OCI-LY3 (cell line): ENCODE measurements around the gene SMTN.
"Not testable (repeated sequence)": the region's sequence is repeated elsewhere in the genome, so short reads cannot be mapped to it uniquely, and the experiment has no call there.

ENCODE experiments used
- H2AFZ ChIP-seq: fragments of 200-600, 300-600 bp; shearing (Covaris generic); 2 replicates; pipeline ENCODE4 v1.6.0; 2014; ENCODE audit warnings: antibody characterized with exemption, low read depth, low read length
- H3K27ac ChIP-seq: fragments of 200-600, 300-600 bp; sonication (generic); 2 replicates; pipeline ENCODE4 v1.5.1; 2014; ENCODE audit warnings: mild to moderate bottlenecking, low read length, moderate library complexity, mixed read lengths
- H3K27me3 ChIP-seq: fragments of 200-600, 300-600 bp; sonication (generic); 2 replicates; pipeline ENCODE4 v1.6.1; 2014; ENCODE audit warnings: low read depth, low read length, mixed read lengths
- H3K36me3 ChIP-seq: fragments of 200-600, 300-600 bp; sonication (generic); replicated peaks from 2 replicates; pipeline ENCODE3; 2014; ENCODE audit warnings: low read depth, low read length, mixed read lengths
- H3K4me1 ChIP-seq: fragments of 300-600, 200-600 bp; sonication (generic); 2 replicates; pipeline ENCODE4 v1.6.1; 2014; ENCODE audit warnings: low read length, mixed read lengths
- H3K4me2 ChIP-seq: fragments of 200-600, 300-600 bp; sonication (generic); 2 replicates; pipeline ENCODE4 v1.6.1; 2014; ENCODE audit warnings: low read length, mixed read lengths
- H3K4me3 ChIP-seq: fragments of 300-600, 200-600 bp; sonication (generic); 2 replicates; pipeline ENCODE4 v1.5.1; 2014; ENCODE audit warnings: antibody characterized with exemption, mild to moderate bottlenecking, low read length, moderate library complexity
- H3K79me2 ChIP-seq: fragments of 300-600, 200-600 bp; shearing (Covaris generic); 2 replicates; pipeline ENCODE4 v1.6.1; 2014; ENCODE audit warnings: mild to moderate bottlenecking, low read length, mixed read lengths
- H3K9ac ChIP-seq: fragments of 300-600, 200-600 bp; shearing (Covaris generic); 2 replicates; pipeline ENCODE4 v1.6.0; 2014; ENCODE audit warnings: mild to moderate bottlenecking, low read length, moderate library complexity
- H3K9me3 ChIP-seq: fragments of 200-600, 300-600 bp; shearing (Covaris generic); 2 replicates; pipeline ENCODE4 v1.6.1; 2014; ENCODE audit warnings: low read length, mixed read lengths; ENCODE audit not compliant: insufficient read depth
- H4K20me1 ChIP-seq: fragments of 200-600, 300-600 bp; sonication (generic); 2 replicates; pipeline ENCODE4 v1.6.1; 2016; ENCODE audit warnings: low read length, mixed read lengths; ENCODE audit not compliant: insufficient read depth
- CTCF ChIP-seq: fragments of 200-600, 300-600 bp; sonication (generic); IDR thresholded peaks from 2 replicates; pipeline ENCODE4 v1.5.1; 2014; ENCODE audit warnings: antibody characterized with exemption, low read length, low read depth
- EZH2phosphoT487 ChIP-seq: fragments of 200-600 bp; shearing (Covaris generic); IDR thresholded peaks from 2 replicates; pipeline ENCODE4 v1.6.1; 2018; ENCODE audit warnings: antibody characterized with exemption, mixed run types, low read depth

SMTN gene

GRCh38 chr22:31075961-31076360, 5.2 kb upstream of the SMTN start:
- no peak for TF ChIP-seq CTCF
- no peak for TF ChIP-seq EZH2phosphoT487
- Histone ChIP-seq H4K20me1 (no peaks in the 10 kb centered on the region), H3K36me3 (no peaks in the 10 kb centered on the region), H2AFZ (no peak overlapping the region), H3K4me3 (no peak overlapping the region), H3K4me1 (peaks cover 4% of the 10 kb centered on the region), H3K27ac (no peak overlapping the region), H3K9ac (no peak overlapping the region), H3K27me3 (no peaks in the 10 kb centered on the region), H3K4me2 (no peak overlapping the region), H3K9me3 (no peaks in the 10 kb centered on the region), H3K79me2 (no peaks in the 10 kb centered on the region)

GRCh38 chr22:31077681-31078080, 3.4 kb upstream of the SMTN start:
- no peak for TF ChIP-seq CTCF
- TF ChIP-seq EZH2phosphoT487, result no peak
- no peaks in the 10 kb centered on the region for H3K36me3 ChIP-seq
- no peak overlapping the region for H3K27ac ChIP-seq

GRCh38 chr22:31078389-31078788, 2.7 kb upstream of the SMTN start:
- not testable (repeated sequence) for H3K9me3 ChIP-seq, H3K4me3 ChIP-seq, H3K9ac ChIP-seq, H4K20me1 ChIP-seq, H3K79me2 ChIP-seq, H3K4me2 ChIP-seq, H3K27ac ChIP-seq, H2AFZ ChIP-seq, H3K27me3 ChIP-seq, H3K36me3 ChIP-seq
- peaks cover 23% of the 10 kb centered on the region for H3K4me1 ChIP-seq

More at GRCh38 chr22:31077681-31078080, 3.4 kb upstream of the SMTN start:
- H2AFZ ChIP-seq, result no peak overlapping the region
- H3K79me2 ChIP-seq, result peaks cover under 1% of the 10 kb centered on the region; the same call in 1 of the 2 replicates
- H3K27me3 ChIP-seq, result no peaks in the 10 kb centered on the region
- H3K4me1 ChIP-seq, result peaks cover 16% of the 10 kb centered on the region
- H3K4me2 ChIP-seq, result no peak overlapping the region
- no peak overlapping the region for H3K4me3 ChIP-seq
- no peaks in the 10 kb centered on the region for H4K20me1 ChIP-seq
- no peaks in the 10 kb centered on the region for H3K9me3 ChIP-seq
- H3K9ac ChIP-seq, result no peak overlapping the region

- TF ChIP-seq EZH2phosphoT487 (no peak), CTCF (no peak)
- Histone ChIP-seq H3K4me3 (no peak overlapping the region), H3K9me3 (no peaks in the 10 kb centered on the region), H3K4me2 (no peak overlapping the region), H3K27ac (no peak overlapping the region), H3K36me3 (no peaks in the 10 kb centered on the region), H3K27me3 (no peaks in the 10 kb centered on the region), H3K4me1 (peaks cover 29% of the 10 kb centered on the region), H3K9ac (no peak overlapping the region), H4K20me1 (no peaks in the 10 kb centered on the region), H2AFZ (no peak overlapping the region), H3K79me2 (peaks cover 15% of the 10 kb centered on the region)
These were observed 1.9 kb upstream of the SMTN start for GRCh38 chr22:31079095-31079642.
